ENCODE measurements around the gene RASGRF2.

DNA sequence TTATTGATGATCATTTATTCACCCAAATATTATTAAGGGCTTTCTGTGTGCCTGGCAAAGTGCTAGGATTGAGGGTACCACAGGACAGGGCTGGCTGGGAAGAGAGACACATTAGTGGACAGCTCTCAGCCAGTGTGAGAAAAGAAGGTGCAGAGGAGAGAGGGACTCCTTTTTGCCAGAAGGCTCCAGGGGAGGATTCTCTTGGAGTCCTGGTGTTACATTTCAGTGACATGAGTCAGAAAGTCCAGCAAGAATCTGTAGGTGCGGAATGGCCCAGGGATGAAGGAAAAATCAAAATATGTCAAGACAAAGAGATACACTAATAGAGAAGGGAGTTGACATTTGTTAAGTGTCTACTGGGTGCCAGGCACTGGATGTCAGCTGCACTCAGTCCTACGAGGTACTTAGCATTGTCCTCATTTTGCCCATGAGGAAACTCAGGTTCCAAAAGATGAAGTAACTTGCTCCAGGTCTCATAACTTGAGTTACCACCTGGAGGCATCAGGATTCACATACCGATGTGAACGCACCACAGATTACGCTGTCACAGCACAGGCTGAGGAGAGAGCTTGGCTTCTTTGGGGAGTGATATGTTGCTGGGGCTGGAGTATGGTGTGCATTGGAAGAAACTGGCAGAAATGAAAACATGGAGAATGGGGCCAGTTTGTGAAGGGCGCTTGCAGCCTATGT lies 60.5 kb downstream of the RASGRF2 start:
- TF ChIP-seq POLR2A (IDR thresholded peaks at IDR 0.05; ENCODE audit: low read depth, low read length) (no peak), POLR2AphosphoS5 (IDR thresholded peaks at IDR 0.05; ENCODE audit: low read depth, low read length) (no peak)
